Measurements from ENCODE around the gene CDS2. TPM values are rescaled to one million over a fixed set of nuclear protein-coding genes. Genes with fewer than 3 reads are reported as not detected.

Gene CDS2
- total RNA-seq, 1 experiment from 2014 or later, result 37.5 TPM

GRCh38 chr20:5180933-5181332 lies 54.1 kb downstream of the CDS2 start:
- no TSS peak for BruUV-seq (replicated peaks)
- H3K9me3 ChIP-seq (ENCODE audit: control insufficient read depth in 1 of 2, insufficient read depth in 1 of 2, low read depth in 1 of 2, low read length in 2 of 2), result no peaks in the 10 kb centered on the region
- H3K4me2 ChIP-seq (ENCODE audit: low read length), result no peak overlapping the region
- no peaks in the 10 kb centered on the region for H4K20me1 ChIP-seq (ENCODE audit: insufficient read depth)
- peaks cover 0 to 5% of the 10 kb centered on the region in 2 experiments; a peak in 1 of 4 replicates for H3K4me1 ChIP-seq (ENCODE audit: control insufficient read depth in 1 of 2, insufficient read depth in 2 of 2, low read length in 2 of 2)
- no peaks in the 10 kb centered on the region for H3K9me2 ChIP-seq (ENCODE audit: insufficient read depth)
- no peaks in the 10 kb centered on the region for H3K79me2 ChIP-seq (ENCODE audit: insufficient read depth, low read length)
- ChIA-PET RAD21 (ENCODE audit: low non-redundant PET in 1 of 2, low total read pairs in 2 of 2, uncharacterized antibody in 2 of 2, unreplicated experiment in 2 of 2) (no interaction called here), POLR2A (no interaction called here), CTCF (interaction anchor here (1.7 kb wide), 1 partner anchor 11 kb away, joined by 6 read pairs; no protein-coding TSS in a partner anchor)
- H3K9ac ChIP-seq (ENCODE audit: low read length), result no peak overlapping the region
- H2AFZ ChIP-seq (ENCODE audit: low read depth, low read length, poor library complexity, severe bottlenecking), result no peak overlapping the region
- no peaks in the 10 kb centered on the region for H3K27me3 ChIP-seq (ENCODE audit: insufficient read depth, low read length)
- no peak for DNase-seq (ENCODE audit: low read depth, low spot score)
- intact Hi-C loops (cut with micrococcal nuclease), result no loop called here
- no peak for ATAC-seq
- TF ChIP-seq SRF (IDR thresholded peaks at IDR 0.05; ENCODE audit: low read depth) (no peak), YY1 (IDR thresholded peaks at IDR 0.05; ENCODE audit: extremely low read depth, insufficient replicate concordance, low read depth, low read length) (no peak), ELF1 (IDR thresholded peaks at IDR 0.05; ENCODE audit: borderline replicate concordance, low read depth) (no peak), ATF3 (IDR thresholded peaks at IDR 0.05) (no peak), POLR2AphosphoS5 (IDR thresholded peaks at IDR 0.05; ENCODE audit: low read depth, low read length) (no peak), FOSL1 (IDR thresholded peaks at IDR 0.05; ENCODE audit: low read depth) (no peak), CEBPB (IDR thresholded peaks at IDR 0.05; ENCODE audit: low read depth) (no peak), SIN3A (IDR thresholded peaks at IDR 0.05; ENCODE audit: low read depth) (no peak), EGR1 (IDR thresholded peaks at IDR 0.05; ENCODE audit: low read depth) (no peak), ZBTB33 (IDR thresholded peaks at IDR 0.05; ENCODE audit: extremely low read depth, insufficient replicate concordance, low read length) (no peak), ZFX (IDR thresholded peaks at IDR 0.05) (no peak), CBX3 (IDR thresholded peaks at IDR 0.05; ENCODE audit: low read depth) (no peak), CTCF (IDR thresholded peaks at IDR 0.05 in 2 of 3, conservative IDR thresholded peaks at IDR 0.05 in 1 of 3; ENCODE audit: borderline replicate concordance in 1 of 3, insufficient read depth in 1 of 3, low read depth in 2 of 3, low read length in 2 of 3) (no peak), TCF7L2 (IDR thresholded peaks at IDR 0.05; ENCODE audit: borderline replicate concordance, extremely low read depth, insufficient read depth, insufficient read length) (no peak), SP1 (IDR thresholded peaks at IDR 0.05; ENCODE audit: low read depth) (no peak), MAX (IDR thresholded peaks at IDR 0.05) (no peak), EZH2phosphoT487 (IDR thresholded peaks at IDR 0.05; ENCODE audit: borderline replicate concordance) (no peak), POLR2A (IDR thresholded peaks at IDR 0.05; ENCODE audit: borderline replicate concordance, extremely low read depth, insufficient read depth, insufficient read length) (no peak)
- TF ChIP-seq, protein P1, sequence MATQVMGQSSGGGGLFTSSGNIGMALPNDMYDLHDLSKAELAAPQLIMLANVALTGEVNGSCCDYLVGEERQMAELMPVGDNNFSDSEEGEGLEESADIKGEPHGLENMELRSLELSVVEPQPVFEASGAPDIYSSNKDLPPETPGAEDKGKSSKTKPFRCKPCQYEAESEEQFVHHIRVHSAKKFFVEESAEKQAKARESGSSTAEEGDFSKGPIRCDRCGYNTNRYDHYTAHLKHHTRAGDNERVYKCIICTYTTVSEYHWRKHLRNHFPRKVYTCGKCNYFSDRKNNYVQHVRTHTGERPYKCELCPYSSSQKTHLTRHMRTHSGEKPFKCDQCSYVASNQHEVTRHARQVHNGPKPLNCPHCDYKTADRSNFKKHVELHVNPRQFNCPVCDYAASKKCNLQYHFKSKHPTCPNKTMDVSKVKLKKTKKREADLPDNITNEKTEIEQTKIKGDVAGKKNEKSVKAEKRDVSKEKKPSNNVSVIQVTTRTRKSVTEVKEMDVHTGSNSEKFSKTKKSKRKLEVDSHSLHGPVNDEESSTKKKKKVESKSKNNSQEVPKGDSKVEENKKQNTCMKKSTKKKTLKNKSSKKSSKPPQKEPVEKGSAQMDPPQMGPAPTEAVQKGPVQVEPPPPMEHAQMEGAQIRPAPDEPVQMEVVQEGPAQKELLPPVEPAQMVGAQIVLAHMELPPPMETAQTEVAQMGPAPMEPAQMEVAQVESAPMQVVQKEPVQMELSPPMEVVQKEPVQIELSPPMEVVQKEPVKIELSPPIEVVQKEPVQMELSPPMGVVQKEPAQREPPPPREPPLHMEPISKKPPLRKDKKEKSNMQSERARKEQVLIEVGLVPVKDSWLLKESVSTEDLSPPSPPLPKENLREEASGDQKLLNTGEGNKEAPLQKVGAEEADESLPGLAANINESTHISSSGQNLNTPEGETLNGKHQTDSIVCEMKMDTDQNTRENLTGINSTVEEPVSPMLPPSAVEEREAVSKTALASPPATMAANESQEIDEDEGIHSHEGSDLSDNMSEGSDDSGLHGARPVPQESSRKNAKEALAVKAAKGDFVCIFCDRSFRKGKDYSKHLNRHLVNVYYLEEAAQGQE (IDR thresholded peaks at IDR 0.05; ENCODE audit: low read depth), result no peak
- H3K27ac ChIP-seq (ENCODE audit: low read depth, low read length), result no peak overlapping the region
- no peak overlapping the region for H3K4me3 ChIP-seq (replicated peaks in 1 of 2; ENCODE audit: low read depth in 1 of 2, low read length in 2 of 2)
- H3K36me3 ChIP-seq (ENCODE audit: control insufficient read depth in 1 of 2, insufficient read depth in 2 of 2, low read length in 2 of 2), result peaks cover 2 to 4% of the 10 kb centered on the region in 2 experiments; a peak in 3 of 4 replicates
